K562 (cell line): ENCODE results near the gene FUZ. TPM values are rescaled to one million over a fixed set of nuclear protein-coding genes. Genes with fewer than 3 reads are reported as not detected.

Experiments used
- CHD7 ChIP-seq: fragments of 200-600 bp; sonication (generic); IDR thresholded peaks from one replicate; pipeline ENCODE4 v1.6.1; 2012; ENCODE audit warnings: mild to moderate bottlenecking, low read depth, low read length, inconsistent platforms
- CTBP1 ChIP-seq: fragments of 450-650 bp; IDR thresholded peaks from 2 replicates; pipeline ENCODE4 v1.6.1; 2016; ENCODE audit warnings: borderline replicate concordance
- CTCF ChIP-seq, 3 experiments: IDR thresholded peaks in 2 of 3; conservative IDR thresholded peaks in 1 of 3; 2 replicates each; pipeline ENCODE4 v1.5.1; 2011 to 2012; ENCODE audit warnings: low read length in 3 of 3, mild to moderate bottlenecking in 3 of 3, control low read depth in 2 of 3, improper control_type of control experiment in 1 of 3, inconsistent platforms in 1 of 3, low read depth in 1 of 3, mixed read lengths in 1 of 3, moderate library complexity in 1 of 3; ENCODE audit not compliant: insufficient read depth in 2 of 3
- FOS ChIP-seq: IDR thresholded peaks from 3 replicates; pipeline ENCODE4 v1.6.1; 2011; ENCODE audit not compliant: insufficient read length; ENCODE audit errors: extremely low read depth
- GATA2 ChIP-seq: sonication (generic); formaldehyde crosslinking; IDR thresholded peaks from 2 replicates; pipeline ENCODE4 v1.4.0; 2020; ENCODE audit warnings: mild to moderate bottlenecking, missing genetic modification reagents
- HDAC2 ChIP-seq: fragments of 450-650 bp; IDR thresholded peaks from 2 replicates; pipeline ENCODE4 v1.6.1; 2016; ENCODE audit warnings: mild to moderate bottlenecking
- MAFK ChIP-seq: IDR thresholded peaks from 2 replicates; pipeline ENCODE4 v1.6.1; 2011; ENCODE audit warnings: low read length, improper control_type of control experiment
- SIN3A ChIP-seq, 2 experiments: fragments of 150-350 bp in 1 of 2; IDR thresholded peaks; 2 replicates each; pipeline ENCODE4 v1.6.1; 2011 to 2016; ENCODE audit warnings: borderline replicate concordance in 2 of 2, low read depth in 2 of 2, low read length in 2 of 2, mild to moderate bottlenecking in 2 of 2, moderate library complexity in 2 of 2; ENCODE audit not compliant: control insufficient read depth in 1 of 2
- ZNF644 ChIP-seq: fragments of 200-800 bp; sonication (Bioruptor generic); IDR thresholded peaks from 2 replicates; pipeline ENCODE4 v1.6.1; 2016; ENCODE audit warnings: low read depth, missing genetic modification characterization, missing compliant biosample characterization
- polyA plus RNA-seq, 8 experiments: library from polyadenylated mRNA; depleted of rRNA in 4 of 8; stranded (reverse) in 5 of 8; unstranded in 3 of 8; fragments of >200 nt; fragmentation: Nextera tagmentation in 2 of 8; fragmentation: Illumina TruSeq in 1 of 8; extraction: Ambion mirVana in 2 of 8; extraction: Trizol in 1 of 8; gene quantifications; 2 replicates each; pipeline versions ENCODE4 v1.2.1 to v1.2.3, GENCODE V29; 2011 to 2014; ENCODE audit warnings: inconsistent platforms in 1 of 8, missing spikeins in 1 of 8
- total RNA-seq, 7 experiments: library from RNA; depleted of rRNA in 6 of 7; stranded (reverse); fragments of >200 nt in 6 of 7; fragmentation: Illumina TruSeq in 2 of 7; extraction: Trizol in 2 of 7; gene quantifications; 2 replicates each; pipeline versions ENCODE4 v1.2.1 to v1.2.3, GENCODE V29; 2011 to 2021; ENCODE audit warnings: low replicate concordance in 1 of 7

Gene FUZ
- total and polyA plus RNA-seq, 9 of the 15 experiments (the other 6 are each of a cell fraction or from before 2014, with no cell fraction given): 0.17 to 7.6 (median 3.6) TPM; not detected in 1

GRCh38 chr19:49776371-49776764, 36.7 kb downstream of the FUZ start (continued):
- TF ChIP-seq CTCF (IDR thresholded peaks at IDR 0.05 in 2 of 3, conservative IDR thresholded peaks at IDR 0.05 in 1 of 3; ENCODE audit: insufficient read depth in 2 of 3, low read depth in 1 of 3, low read length in 3 of 3) (no peak), SIN3A (IDR thresholded peaks at IDR 0.05; ENCODE audit: borderline replicate concordance in 2 of 2, control insufficient read depth in 1 of 2, low read depth in 2 of 2, low read length in 2 of 2) (no peak), GATA2 (no peak), CHD7 (no peak), CTBP1 (no peak), MAFK (no peak), ZNF644 (tag) (no peak), HDAC2 (no peak), FOS (no peak)
- TF ChIP-seq, all 486 proteins: peak for 8
